Testis (tissue), 3 donors: ENCODE data around the gene RPS6KB1. TPM values are rescaled to one million over a fixed set of nuclear protein-coding genes. Genes with fewer than 3 reads are reported as not detected.
"Not testable (repeated sequence)": the region's sequence is repeated elsewhere in the genome, so short reads cannot be mapped to it uniquely, and the experiment has no call there.

Experiments used
- DNase-seq: peaks from one replicate; pipeline ENCODE4 v3.0.0-alpha.2; 2019
- H3K27ac ChIP-seq, 2 donors: fragments of 200-600 bp; sonication (generic); one replicate each; pipeline ENCODE4 v1.5.1; 2019
- H3K27me3 ChIP-seq: fragments of 200-600 bp; sonication (generic); one replicate; pipeline ENCODE4 v1.5.1; 2019
- H3K36me3 ChIP-seq: fragments of 200-600 bp; sonication (generic); one replicate; pipeline ENCODE4 v1.5.1; 2017; ENCODE audit warnings: low read depth; ENCODE audit errors: missing control alignments
- H3K4me1 ChIP-seq: fragments of 200-600 bp; sonication (generic); one replicate; pipeline ENCODE4 v1.5.1; 2019
- H3K4me3 ChIP-seq, 2 donors: fragments of 200-600 bp; sonication (generic); one replicate each; pipeline ENCODE4 v1.5.1; 2017 to 2019
- H3K9me3 ChIP-seq: fragments of 200-600 bp; sonication (generic); one replicate; pipeline ENCODE4 v1.5.1; 2017
- POLR2A ChIP-seq: fragments of 450-650 bp; IDR thresholded peaks from one replicate; pipeline ENCODE4 v1.6.1; 2017; ENCODE audit warnings: antibody characterized with exemption, mild to moderate bottlenecking, moderate library complexity
- WGBS, 2 donors: methylation state at CpG; one replicate each; pipeline ENCODE4 v1.1.5; 2018; 5-methylcytosine and 5-hydroxymethylcytosine counted together
- intact Hi-C: fragments of 100-400 bp; cut with DNase I; formaldehyde crosslinking; loops from one replicate; pipeline ENCODE4 v1.15.1; 2023; ENCODE audit warnings: low total_unique reads
- polyA plus RNA-seq: library from polyadenylated mRNA; stranded (reverse); fragments of 350-450 nt; fragmentation: Illumina TruSeq; extraction: RNeasy Lipid Tissue Mini Kit (QIAGEN cat#74804); gene quantifications from one replicate; pipeline ENCODE4 v1.2.3, GENCODE V29; 2014; ENCODE audit warnings: low read depth, low replicate concordance; ENCODE audit not compliant: insufficient read depth
- total RNA-seq, 2 donors: library from RNA; depleted of rRNA; stranded (reverse); fragments of >200 nt; gene quantifications; one replicate each; pipeline ENCODE4 v1.2.3, GENCODE V29; 2016
- TF ChIP-seq, protein P1 (sequence below), 3 experiments: fragments of 450-650 bp in 2 of 3; fragments of 200-600 bp in 1 of 3; sonication (generic) in 1 of 3; IDR thresholded peaks; one replicate each; pipeline ENCODE4 v1.5.1; 2016 to 2019; ENCODE audit warnings: antibody characterized with exemption in 3 of 3, mild to moderate bottlenecking in 2 of 3, moderate library complexity in 1 of 3

RPS6KB1 gene
- total and polyA plus RNA-seq, 3 donors from 2014 or later = 13.3 to 46.1 (median 44.5) TPM

DNA sequence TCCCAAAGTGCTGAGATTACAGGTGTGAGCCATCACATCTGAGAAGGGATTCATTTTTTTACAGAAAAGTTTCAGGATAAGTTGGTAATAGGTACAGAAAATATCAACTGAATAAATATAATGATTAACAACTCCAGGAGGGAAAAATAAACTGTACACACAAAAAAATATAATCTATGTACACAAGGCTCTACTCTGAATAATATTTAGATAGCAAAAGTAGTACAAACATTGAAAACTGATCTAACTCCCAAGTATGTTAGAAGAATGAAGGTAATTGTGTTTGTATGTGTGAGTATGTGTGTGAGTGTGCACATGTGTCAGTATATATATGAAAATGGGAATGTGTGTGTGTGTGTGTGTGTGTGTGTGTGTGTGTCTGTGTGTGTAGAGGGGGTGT is 20.6 kb upstream of the RPS6KB1 start:
- Histone ChIP-seq H3K4me1 (no peaks in the 10 kb centered on the region), H3K36me3 (no peaks in the 10 kb centered on the region), H3K4me3 (no peak overlapping the region), H3K27ac (no peak overlapping the region), H3K27me3 (no peaks in the 10 kb centered on the region), H3K9me3 (no peaks in the 10 kb centered on the region)
- intact Hi-C loops = no loop called here
- no peak for DNase-seq
- TF ChIP-seq, protein P1, sequence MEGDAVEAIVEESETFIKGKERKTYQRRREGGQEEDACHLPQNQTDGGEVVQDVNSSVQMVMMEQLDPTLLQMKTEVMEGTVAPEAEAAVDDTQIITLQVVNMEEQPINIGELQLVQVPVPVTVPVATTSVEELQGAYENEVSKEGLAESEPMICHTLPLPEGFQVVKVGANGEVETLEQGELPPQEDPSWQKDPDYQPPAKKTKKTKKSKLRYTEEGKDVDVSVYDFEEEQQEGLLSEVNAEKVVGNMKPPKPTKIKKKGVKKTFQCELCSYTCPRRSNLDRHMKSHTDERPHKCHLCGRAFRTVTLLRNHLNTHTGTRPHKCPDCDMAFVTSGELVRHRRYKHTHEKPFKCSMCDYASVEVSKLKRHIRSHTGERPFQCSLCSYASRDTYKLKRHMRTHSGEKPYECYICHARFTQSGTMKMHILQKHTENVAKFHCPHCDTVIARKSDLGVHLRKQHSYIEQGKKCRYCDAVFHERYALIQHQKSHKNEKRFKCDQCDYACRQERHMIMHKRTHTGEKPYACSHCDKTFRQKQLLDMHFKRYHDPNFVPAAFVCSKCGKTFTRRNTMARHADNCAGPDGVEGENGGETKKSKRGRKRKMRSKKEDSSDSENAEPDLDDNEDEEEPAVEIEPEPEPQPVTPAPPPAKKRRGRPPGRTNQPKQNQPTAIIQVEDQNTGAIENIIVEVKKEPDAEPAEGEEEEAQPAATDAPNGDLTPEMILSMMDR (IDR thresholded peaks at IDR 0.05) = no peak
- TF ChIP-seq POLR2A = no peak

DNA sequence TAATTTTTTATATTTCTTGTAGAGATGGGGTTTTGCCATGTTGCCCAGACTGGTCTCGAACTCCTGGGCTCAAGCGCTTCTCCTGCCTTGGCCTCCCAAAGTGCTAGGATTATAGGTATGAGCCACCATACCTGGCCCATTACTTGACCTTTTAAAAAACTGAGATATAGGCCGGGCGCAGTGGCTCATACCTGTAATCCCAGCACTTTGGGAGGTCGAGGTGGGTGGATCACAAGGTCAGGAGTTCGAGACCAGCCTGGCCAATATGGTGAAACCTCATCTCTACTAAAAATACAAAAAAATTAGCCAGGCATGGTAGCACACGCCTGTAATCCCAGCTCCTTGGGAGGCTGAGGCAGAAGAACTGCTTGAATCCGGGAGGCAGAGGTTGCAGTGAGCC is 19.5 kb upstream of the RPS6KB1 start:
- 91 to 98% methylated on average over 8 of the region's 8 CpGs for WGBS, 2 donors
- H3K4me3 ChIP-seq, H3K36me3 ChIP-seq, DNase-seq, H3K27me3 ChIP-seq, intact Hi-C loops, H3K9me3 ChIP-seq, H3K4me1 ChIP-seq, H3K27ac ChIP-seq: not testable (repeated sequence)

DNA sequence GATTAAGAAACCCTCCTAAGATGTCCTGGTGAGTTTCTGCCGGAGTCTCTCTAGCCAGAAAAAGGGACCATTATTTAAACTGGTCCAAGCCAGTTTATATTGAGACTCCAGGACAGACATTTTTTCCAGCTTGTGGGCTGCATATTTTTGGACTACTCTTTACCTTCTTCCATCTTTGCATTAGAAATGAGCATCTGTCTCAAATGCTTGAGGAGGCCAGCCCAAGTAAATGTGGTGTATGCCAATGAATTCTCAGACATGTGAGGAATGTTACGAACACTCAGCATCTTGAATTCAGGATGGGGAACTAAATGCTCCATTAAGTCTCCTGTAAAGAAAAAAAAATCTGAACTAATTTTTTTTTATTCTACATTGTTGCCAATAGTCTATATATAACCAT is 18.5 kb upstream of the RPS6KB1 start:
- TF ChIP-seq POLR2A = no peak
- TF ChIP-seq, protein P1 (IDR thresholded peaks at IDR 0.05) = no peak
- Histone ChIP-seq H3K36me3 (no peaks in the 10 kb centered on the region), H3K9me3 (no peaks in the 10 kb centered on the region), H3K4me3 (no peak overlapping the region), H3K4me1 (no peaks in the 10 kb centered on the region), H3K27ac (no peak overlapping the region), H3K27me3 (no peaks in the 10 kb centered on the region)
- 87 to 94% methylated on average over 2 of the region's 2 CpGs for WGBS, 2 donors
- no peak for DNase-seq
- intact Hi-C loops = no loop called here

DNA sequence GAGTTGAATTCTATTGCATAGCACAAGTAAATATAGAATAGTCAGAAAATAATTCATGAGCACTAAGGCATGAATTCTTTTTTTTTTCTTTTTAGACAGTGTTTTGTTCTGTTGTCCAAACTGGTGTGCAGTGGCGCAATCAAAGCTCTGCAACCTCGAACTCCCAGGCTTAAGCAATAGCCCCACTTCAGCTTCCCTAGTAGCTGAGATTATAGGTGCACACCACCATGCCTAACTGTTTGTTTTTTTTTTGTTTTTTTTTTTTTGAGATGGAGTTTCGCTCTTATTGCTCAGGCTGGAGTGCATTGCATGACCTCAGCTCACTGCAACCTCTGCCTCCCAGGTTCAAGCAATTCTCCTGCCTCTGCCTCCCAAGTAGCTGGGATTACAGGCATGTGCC is 16.8 kb upstream of the RPS6KB1 start:
- no peak for DNase-seq
- H3K36me3 ChIP-seq = no peaks in the 10 kb centered on the region

DNA sequence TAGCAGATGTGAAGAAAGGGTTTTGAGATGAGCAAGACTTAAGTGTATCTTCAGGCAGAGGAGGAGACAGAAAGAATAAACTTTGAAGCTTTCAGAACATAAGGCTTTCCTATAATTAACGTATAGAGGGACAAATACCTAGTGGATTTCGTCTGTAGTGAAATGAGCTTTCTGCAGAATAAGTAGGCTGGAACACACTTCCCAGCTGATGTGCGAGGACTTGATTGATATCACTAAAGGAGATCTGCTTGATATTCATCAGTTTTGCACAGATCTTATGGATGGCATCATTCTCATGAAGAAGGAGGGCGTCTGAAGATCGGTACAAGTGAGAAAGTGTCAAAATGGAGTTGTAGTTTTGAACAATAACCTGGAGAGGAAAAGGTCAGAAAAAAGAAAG is 15.0 kb upstream of the RPS6KB1 start:
- 92 to 95% methylated on average over 5 of the region's 5 CpGs for WGBS, 2 donors
- no peak for TF ChIP-seq POLR2A
- TF ChIP-seq, protein P1 (IDR thresholded peaks at IDR 0.05) = no peak
- Histone ChIP-seq H3K36me3 (no peaks in the 10 kb centered on the region), H3K27ac (no peak overlapping the region), H3K27me3 (no peaks in the 10 kb centered on the region), H3K9me3 (no peaks in the 10 kb centered on the region), H3K4me1 (no peaks in the 10 kb centered on the region), H3K4me3 (no peak overlapping the region)
- no peak for DNase-seq
- intact Hi-C loops = no loop called here

More for the DNA sequence above, 16.8 kb upstream of the RPS6KB1 start:
- no peak for TF ChIP-seq POLR2A
- TF ChIP-seq, protein P1 (IDR thresholded peaks at IDR 0.05) = no peak
- H3K4me1 ChIP-seq = no peaks in the 10 kb centered on the region
- WGBS, 2 donors = 85 to 100% methylated on average over 3 of the region's 3 CpGs
- no peaks in the 10 kb centered on the region for H3K27me3 ChIP-seq
- H3K27ac ChIP-seq = no peak overlapping the region
- H3K4me3 ChIP-seq = no peak overlapping the region
- H3K9me3 ChIP-seq = no peaks in the 10 kb centered on the region
- intact Hi-C loops = no loop called here
